NOMO-1 treated with DMSO at 0.1 percent for 48 hours (cell line): ENCODE measurements around the gene KRT31.
"Not testable (repeated sequence)": the region's sequence is repeated elsewhere in the genome, so short reads cannot be mapped to it uniquely, and the experiment has no call there.

Experiments
- DNase-seq: peaks from one replicate; lab custom pipeline; 2025; ENCODE audit not compliant: unreplicated experiment; lab: John Stamatoyannopoulos, UW

KRT31 gene

DNA sequence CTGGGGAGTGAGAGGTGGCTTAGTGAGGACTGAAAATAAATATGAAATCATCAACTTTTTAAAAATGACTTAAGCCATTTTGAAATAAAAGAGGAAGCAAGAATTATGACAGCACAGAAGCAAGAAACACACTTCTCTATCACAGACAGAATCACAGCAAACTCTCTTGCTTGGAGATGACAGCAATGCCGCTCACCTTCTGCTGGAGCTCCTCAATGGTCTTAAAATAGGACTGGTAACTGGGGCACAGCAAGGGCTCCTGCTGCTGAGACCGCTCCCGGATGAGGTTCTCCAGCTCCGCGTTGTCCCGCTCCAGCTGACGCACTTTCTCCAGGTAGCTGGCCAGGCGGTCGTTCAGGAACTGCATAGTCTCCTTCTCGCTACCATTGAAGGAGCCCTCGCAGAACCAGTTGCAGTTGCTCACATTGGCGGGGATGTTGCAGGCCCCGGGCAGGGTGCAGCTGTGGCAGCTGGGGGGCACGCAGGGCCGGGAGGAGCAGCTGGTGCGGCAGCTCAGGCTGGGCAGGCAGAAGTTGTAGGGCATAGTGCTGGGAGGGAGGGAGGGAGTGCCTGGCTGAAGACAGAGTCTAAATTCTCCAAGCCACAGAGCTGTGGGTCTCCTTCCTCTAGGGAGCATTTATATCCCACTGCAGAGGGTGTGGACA, at the start of gene KRT31:
Gene KRT31, minus strand, starts transcription at position 613 of the 665 bp plus-strand sequence. Its CDS starts 69 bp downstream, at position 544.
- peak; percentile 78 for DNase-seq

DNA sequence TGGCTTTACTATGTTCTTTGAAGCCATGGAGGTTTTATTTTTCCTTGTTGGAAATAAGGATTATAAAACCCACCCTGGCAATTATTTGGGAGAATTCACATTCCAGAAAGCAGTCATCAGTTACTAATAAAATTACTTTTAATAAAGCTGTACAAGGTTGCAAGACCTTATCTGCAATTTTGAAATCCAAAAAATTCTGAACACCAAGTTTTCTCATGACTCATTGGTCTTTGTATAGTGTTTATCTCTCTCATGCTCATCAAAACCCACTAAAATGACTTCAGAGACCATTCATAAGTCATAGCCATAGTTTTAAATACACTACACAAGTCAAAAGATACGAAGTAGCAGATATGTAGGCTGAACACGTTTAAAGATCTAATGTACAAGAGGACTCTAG, 49.4 kb upstream of the KRT31 start:
- DNase-seq: no peak

DNA sequence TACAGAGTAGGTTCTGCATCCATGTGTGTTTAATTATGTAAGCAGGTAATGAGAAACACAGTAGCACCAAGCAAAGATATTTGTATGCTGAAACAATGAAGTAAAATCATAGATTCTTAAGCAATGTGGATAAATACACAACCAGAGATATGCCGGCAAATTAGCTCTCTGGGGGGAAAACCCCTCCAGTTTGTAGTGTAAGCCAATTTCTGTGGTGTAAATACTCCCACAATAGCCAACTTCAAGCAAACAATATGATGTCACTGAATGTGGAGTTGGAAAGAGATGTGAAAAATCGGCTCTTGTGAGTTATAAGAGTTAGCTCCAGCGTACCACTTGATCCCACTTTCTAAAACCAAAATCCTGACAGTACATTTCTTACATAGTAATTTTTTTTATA, 47.2 kb upstream of the KRT31 start:
- no peak for DNase-seq

DNA sequence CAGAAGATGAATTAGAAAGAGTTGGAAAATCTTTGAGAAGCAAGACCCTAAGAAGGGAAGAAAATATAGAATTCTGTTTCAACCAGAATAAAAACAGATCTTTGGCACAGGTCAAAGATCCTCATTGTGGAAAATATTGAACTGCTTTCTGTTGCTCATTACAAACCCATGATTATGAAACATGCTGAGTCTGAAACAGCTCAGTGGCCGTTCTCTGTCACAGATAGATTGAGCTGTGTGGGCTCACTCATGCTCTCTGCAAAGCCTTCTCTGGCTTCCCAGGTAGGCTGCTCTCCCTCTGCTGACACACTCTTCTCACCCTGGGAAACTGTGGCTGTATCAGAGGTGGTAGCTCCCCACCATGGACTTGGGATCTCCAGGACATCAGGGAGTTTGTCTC, 46.8 kb upstream of the KRT31 start:
- no peak for DNase-seq

DNA sequence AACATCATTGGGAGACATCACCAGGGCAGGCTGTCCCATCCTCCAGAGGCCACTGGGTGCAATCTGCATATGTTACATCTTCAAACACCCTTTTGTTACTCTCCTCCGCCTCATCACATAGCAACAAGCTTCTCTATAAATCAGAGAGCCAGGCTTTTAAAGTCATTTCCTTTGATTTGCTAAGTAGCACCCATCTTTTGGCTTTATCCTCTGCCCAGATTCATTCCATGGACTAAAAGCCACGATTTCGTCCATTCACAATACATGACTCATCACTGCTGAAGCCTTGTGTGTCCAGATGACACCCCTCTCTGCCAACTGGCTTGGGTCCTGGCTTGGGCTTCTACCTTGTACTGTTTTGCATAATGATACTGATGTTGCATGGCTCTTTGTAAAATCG, 45.3 kb upstream of the KRT31 start:
- no peak for DNase-seq

DNA sequence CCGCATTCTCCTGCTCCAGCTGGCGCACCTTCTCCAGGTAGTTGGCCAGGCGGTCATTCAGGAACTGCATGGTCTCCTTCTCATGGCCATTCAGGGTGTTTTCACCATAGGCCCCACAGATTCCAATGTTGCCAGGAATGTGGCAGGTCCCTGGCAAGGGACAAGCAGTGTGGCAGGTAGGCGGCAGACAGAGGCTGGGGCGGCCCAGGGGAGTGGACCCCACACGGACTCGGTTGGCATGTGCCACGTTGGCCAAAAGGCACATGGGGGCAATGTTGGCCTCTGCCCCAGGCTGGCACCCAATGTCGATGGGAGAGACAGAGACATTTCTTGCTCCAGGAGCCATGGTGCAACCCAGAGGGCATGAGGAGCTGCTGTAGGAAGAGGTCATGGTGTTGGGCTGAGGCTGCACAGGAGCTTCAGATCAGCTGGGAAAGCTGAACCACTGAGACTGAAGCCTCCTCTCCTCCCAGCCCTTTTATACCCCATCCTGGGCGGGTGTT, 43.2 kb upstream of the KRT31 start, which contains the start of gene KRT38:
Gene KRT38, minus strand, starts transcription at position 453 of the 503 bp plus-strand sequence. Its CDS starts 62 bp downstream, at position 391.
- DNase-seq: no peak

DNA sequence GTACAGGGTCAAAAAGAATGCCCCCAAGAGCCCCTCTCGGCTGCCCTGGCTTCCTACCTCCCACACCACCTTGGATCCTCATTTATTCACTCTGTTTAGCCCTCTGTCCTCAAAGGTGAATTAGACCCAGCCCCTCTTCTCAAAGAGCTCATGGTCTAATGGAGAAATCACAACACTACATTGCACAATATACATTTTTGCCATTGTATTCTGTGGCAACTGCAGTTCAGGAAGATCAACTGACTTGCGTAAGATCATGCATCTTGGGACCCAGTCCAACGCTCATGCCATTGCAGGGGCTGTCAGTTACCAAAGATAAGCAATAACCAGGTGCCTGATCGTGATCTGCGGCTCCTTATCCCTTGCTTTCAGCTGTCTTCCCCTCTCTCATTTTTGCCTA, 42.0 kb upstream of the KRT31 start:
- peak; percentile 22 for DNase-seq

DNA sequence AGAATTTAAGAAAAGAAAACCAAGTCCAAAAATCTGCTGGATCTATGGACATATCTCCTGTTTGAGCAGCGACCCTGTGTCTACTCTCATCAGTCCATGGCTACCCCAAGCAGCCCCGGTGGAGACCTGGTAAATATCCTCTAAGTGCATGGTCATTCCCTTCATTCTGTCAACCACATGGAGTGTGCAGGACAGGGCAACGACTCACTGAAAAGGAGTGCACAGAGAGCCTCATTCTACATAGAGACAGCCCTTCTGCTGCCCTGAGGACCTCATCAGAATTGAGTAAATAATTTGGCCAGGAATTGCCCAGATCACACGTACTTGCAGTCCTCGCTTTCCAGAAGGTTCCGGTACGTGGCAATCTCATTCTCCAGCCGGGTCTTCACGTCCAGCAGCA, 40.4 kb upstream of the KRT31 start:
- DNase-seq: no peak

DNA sequence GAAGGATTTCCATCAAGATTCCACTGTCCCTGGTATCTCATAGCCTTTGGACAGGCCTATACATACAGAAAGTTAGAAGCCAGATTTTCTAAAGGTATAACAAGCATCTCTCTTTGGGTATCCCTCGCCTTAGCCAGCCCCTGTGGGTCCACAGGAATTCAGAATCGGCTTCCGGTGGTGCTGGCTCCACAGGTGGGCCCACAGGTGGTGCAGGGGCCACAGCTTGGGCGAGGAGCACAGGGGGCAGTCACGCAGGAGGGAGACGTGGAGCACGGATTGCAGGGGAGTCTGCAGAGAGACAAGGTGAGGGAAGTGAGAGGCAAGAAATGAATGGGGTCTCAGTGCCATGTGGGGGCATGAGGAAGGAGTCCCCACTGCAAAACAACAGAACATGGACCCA, 39.8 kb upstream of the KRT31 start:
- DNase-seq: no peak

DNA sequence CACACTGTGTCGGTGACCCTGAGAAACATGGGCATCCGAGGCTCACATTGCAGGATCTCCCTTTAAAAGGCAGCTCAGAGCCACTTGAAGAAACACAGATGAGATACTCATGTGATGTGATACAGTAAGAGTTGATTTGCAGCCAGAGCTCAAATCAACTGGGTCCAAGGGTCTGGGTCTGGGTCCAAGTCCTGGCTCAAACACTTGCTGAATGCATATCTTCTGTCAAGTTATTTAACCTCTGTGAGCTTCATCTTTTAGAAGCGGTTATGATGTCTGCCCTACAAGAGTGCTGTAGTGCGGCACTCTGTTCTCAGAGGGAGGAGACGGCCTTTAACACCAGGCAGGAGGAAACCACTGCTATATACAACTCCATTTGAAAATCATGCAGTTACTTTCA, 37.0 kb upstream of the KRT31 start:
- no peak for DNase-seq

DNA sequence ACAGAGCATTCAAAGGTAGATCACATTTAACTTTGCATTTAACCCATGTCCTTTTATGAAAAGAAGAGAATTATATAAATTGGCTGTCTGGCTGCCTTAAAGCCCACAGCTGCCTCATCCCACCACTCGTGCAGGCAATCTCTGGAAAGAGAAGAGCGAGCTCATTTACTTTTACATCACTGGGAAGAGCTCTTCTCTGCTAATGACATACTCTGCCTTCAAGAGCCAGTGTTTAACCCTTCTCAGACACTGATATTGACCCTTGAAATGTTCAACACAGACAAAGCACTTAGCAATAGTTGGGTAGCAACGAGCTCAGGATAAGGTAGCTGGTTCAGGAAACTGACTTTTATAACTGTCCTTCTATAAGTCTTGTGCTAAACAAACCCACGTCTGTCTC, 36.6 kb upstream of the KRT31 start:
- DNase-seq: no peak

DNA sequence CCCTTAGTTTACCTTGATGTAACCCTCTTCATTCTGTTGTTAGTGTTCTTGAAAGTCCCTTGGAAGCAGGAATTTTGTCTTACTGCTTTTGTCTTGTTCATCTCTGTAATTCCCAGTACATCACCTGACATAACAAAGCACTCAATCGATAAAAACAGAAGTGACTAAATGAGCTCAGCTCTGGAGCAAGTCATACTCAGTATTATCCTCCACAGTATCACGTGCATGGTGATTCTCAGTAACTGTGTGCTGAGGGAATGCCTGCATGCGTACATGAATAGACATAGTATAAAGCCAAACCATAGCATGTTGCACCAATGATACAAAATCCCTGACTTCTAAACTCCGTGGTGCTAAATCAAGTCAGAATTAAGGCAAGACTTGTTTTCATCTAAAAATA, 36.2 kb upstream of the KRT31 start:
- no peak for DNase-seq

DNA sequence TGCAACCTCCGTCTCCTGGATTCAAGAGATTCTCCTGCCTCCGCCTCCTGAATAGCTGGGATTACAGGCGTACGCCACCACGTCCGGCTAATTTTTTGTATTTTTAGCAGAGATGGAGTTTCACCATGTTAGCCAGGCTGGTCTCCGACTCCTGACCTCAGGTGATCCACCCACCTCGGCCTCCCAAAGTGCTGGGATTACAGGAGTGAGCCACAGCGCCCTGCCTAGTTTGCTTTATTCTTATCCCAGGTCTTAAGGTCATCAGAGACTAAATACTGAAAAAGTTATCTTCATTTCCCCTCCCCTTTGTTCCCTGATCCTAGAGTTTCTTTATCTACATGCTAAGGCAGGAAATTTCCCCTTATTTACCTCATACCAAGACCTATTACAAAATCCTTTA, 33.0 kb upstream of the KRT31 start:
- not testable (repeated sequence) for DNase-seq

DNA sequence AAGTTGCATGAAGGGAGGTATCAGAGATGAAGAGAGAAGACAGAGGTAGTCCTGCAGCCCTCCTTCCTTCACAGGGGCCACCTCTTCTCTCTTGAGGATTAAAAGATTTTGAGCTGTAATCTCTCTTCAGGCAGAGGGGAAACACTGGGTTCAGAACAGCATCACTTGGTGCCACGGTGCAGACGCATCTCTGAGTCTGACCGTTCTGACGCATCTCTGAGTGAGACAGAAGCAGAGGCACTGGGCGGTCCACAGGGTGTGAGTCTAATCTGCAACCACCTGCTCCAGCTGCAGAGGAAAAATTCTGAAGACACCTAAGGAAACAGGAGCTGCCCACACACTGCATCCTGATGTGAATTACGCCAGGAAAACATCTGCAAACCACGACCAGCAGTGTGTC, 32.3 kb upstream of the KRT31 start:
- no peak for DNase-seq

DNA sequence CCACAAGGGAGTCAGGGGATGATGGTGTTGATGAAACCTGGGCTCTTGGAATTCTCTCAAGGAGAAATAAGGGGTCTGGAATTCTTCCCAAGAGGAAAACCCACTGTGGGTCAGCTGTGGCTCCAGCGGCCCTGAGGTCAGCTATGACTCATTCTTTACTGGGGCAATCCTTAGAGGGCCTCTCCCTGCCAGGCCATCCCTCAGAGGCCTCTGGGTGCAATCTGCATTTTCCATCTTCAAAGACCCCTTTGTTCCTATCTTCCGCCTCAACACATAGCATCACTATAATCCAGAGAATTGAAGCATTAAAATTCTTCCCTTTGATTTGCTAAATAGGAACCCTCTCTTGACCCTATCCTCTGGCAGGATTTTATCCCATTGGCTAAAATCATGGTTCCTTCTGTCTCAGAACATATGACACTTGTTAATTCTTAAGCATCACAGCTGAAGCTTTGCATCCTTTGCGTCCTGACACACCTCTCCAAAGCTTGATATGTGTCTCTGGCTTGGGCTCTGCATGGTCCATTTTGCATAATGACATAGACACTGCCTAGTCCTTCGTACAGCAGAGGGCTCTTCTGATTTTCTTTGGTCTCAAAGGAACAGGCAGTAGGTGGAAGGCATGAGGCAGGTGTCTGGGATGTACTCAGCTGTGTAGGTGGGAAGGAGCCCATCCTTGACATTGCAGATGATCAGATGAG, 31.3 kb upstream of the KRT31 start:
- no peak for DNase-seq

DNA sequence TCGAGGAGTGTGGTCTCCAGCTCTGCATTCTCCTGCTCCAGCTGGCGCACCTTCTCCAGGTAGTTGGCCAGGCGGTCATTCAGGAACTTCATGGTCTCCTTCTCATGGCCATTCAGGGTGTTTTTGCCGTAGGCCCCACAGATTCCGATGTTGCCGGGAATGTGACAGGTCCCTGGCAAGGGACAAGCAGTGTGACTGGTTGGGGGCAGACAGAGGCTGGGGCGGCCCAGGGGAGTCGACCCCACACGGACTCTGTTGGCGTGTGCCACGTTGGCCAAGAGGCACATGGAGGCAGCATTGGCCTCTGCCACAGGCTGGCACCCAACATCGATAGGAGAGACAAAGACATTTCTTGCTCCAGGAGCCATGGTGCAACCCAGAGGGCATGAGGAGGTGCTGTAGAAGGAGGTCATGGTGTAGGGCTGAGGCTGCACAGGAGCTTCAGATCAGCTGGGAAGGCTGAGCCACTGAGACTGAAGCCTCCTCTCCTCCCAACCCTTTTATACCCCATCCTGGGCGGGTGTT, 26.8 kb upstream of the KRT31 start, which contains the start of gene KRT37:
Gene KRT37, minus strand, starts transcription at position 475 of the 525 bp plus-strand sequence. Its CDS starts 62 bp downstream, at position 413.
- DNase-seq: no peak

DNA sequence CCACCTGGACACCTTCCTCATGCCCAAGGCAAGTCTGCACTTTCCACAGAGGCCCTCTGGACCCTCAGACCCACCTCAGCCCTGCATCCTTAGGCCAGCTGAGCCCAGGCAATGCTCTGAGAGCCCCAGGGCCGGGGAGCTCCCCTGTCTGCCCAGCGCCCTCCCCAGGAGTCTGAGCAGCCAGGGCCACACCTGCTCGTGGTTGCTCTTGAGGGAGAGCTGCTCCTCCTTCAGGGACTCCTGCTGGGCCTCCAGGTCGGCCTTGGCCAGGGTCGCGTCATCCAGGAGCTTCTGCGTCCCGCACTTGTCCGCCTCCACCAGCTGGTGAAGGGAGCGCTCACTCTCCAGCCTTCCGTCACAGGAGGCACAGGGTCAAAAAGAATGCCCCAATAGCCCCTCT, 25.2 kb upstream of the KRT31 start:
- not testable (repeated sequence) for DNase-seq

DNA sequence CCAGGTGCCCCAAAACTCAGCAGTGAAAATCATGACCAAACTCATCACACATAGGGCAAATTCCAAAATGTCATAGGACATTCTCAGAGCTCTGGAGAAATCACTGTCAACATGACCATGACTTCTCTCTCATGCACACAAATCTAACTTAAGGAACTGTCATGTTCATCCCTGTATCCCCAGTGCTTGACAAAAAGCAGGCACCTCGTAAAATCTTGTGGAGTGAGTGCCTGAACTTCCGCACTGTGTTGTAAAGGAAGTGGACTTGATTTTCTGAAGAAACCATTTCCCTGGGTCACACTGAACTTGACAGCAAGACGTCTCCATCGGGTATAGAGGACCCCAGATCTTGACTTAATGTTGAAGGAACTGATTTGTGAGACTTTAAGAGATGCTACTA, 24.2 kb upstream of the KRT31 start:
- DNase-seq: no peak

DNA sequence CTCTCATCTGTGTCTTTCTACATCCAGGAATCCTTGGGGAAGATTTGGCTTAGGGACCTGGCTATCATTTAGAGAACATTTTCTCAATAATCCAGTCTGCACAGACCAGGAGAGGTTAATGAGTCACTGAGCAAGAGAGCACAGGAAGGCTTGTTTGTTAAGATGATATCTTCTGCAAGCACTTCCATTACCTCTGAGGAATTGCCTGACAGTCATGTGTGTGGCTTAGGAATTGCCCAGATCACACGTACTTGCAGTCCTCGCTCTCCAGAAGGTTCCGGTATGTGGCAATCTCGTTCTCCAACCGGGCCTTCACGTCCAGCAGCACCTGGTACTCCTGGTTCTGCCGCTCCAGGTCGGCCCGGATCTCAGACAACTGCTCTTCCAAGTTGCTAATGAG, 23.7 kb upstream of the KRT31 start:
- DNase-seq: no peak

DNA sequence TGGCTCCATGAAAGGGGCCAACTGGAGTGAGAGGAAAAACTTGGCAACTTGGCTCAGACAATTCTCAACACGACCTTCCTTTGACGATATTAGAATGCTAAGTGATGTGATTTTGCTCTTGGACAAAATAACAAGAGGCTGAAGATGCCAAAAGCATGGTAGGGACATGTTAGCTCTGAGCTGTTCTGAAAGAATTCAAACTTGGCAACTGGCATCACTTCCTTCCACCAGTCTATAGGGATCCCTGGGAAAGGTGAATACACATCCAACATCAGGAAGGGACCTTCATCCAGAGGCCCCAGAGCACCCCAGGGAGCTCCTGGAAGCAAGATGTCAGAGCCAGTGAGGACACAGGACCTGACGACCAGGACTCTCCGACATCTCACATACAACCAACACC, 22.7 kb upstream of the KRT31 start:
- no peak for DNase-seq

DNA sequence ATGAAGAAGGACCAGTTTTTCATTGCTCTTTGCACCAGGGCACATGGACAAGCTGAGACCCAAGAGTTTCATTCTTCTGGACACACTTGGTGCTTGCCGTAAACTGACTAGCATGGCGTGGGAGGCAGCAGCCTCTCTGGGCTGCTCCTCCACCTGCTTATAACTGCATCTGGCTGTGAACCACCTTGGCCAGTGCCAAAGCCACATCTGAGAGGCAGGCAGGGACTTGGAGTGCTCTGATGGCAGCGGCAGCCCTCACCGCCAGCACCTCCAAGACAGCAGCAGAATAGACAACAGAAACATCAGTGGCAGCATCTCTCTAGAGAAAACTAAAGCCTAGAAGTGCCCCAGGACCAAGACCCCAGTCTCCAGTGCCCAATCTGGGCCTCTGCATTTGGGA, 22.3 kb upstream of the KRT31 start:
- no peak for DNase-seq
